H1 (cell line): ENCODE measurements around the gene PRDM10. TPM values are rescaled to one million over a fixed set of nuclear protein-coding genes. Genes with fewer than 3 reads are reported as not detected.

ENCODE experiments used
- CTCF ChIA-PET: fragments of 300-600 bp; sonication (Branson Sonifier 250); formaldehyde crosslinking; loops from one replicate; lab custom pipeline; 2021; ENCODE audit not compliant: partially characterized antibody; lab: Charles Lee
- POLR2A ChIA-PET: fragments of 300-600 bp; sonication (Branson Sonifier 250); formaldehyde crosslinking; loops from one replicate; lab custom pipeline; 2021; ENCODE audit warnings: inconsistent platforms; ENCODE audit not compliant: partially characterized antibody; lab: Charles Lee
- DNase-seq, 2 experiments: peaks; one replicate each; pipeline versions ENCODE4 v3.0.0 to v3.0.0-alpha.2; 2010 to 2022; ENCODE audit warnings: low spot score in 2 of 2, low read depth in 1 of 2, mixed read lengths in 1 of 2
- FAIRE-seq: peaks from 2 replicates; lab custom pipeline; 2011; peaks lifted over from hg19 to GRCh38; lab: Jason Lieb, UNC
- H2AFZ ChIP-seq: 2 replicates; pipeline ENCODE4 v1.8.1; 2012; ENCODE audit warnings: low read length, inconsistent platforms
- H2AK5ac ChIP-seq: 2 replicates; pipeline ENCODE4 v1.6.1; 2013; ENCODE audit warnings: low read depth, low read length
- H2BK120ac ChIP-seq: replicated peaks from 2 replicates; pipeline ENCODE3; 2013; ENCODE audit warnings: low read depth, low read length, inconsistent platforms
- H2BK12ac ChIP-seq: 2 replicates; pipeline ENCODE4 v1.6.1; 2013; ENCODE audit warnings: low read depth, low read length
- H2BK15ac ChIP-seq: 2 replicates; pipeline ENCODE4 v1.6.1; 2013; ENCODE audit warnings: low read length
- H2BK20ac ChIP-seq: 2 replicates; pipeline ENCODE4 v1.6.1; 2013; ENCODE audit warnings: low read length
- H2BK5ac ChIP-seq: 2 replicates; pipeline ENCODE4 v1.6.1; 2013; ENCODE audit warnings: low read depth, low read length
- H3K14ac ChIP-seq: 2 replicates; pipeline ENCODE4 v1.6.1; 2013; ENCODE audit warnings: inconsistent platforms; ENCODE audit not compliant: insufficient read length
- H3K18ac ChIP-seq: 2 replicates; pipeline ENCODE4 v1.6.1; 2013; ENCODE audit warnings: low read length; ENCODE audit errors: extremely low read depth
- H3K23ac ChIP-seq: 2 replicates; pipeline ENCODE4 v1.6.1; 2013; ENCODE audit warnings: inconsistent platforms; ENCODE audit not compliant: insufficient read length
- H3K23me2 ChIP-seq: 2 replicates; pipeline ENCODE4 v1.6.1; 2013; ENCODE audit warnings: low read depth, low read length
- H3K27ac ChIP-seq: 2 replicates; pipeline ENCODE4 v1.6.1; 2011; ENCODE audit warnings: low read depth, low read length, inconsistent platforms
- H3K27me3 ChIP-seq, 4 experiments: replicated peaks in 1 of 4; 1 replicate in 1 of 4; 2 replicates in 3 of 4; pipeline versions ENCODE4 v1.6.1 to v1.8.1; 2011 to 2013; ENCODE audit warnings: low read length in 3 of 4, mild to moderate bottlenecking in 3 of 4, inconsistent platforms in 2 of 4, mixed read lengths in 2 of 4, moderate library complexity in 1 of 4; ENCODE audit not compliant: control insufficient read depth in 3 of 4, insufficient read depth in 3 of 4; ENCODE audit errors: extremely low read depth in 1 of 4
- H3K36me3 ChIP-seq, 4 experiments: 2 replicates each; pipeline versions ENCODE4 v1.6.1 to v1.8.1; 2011 to 2013; ENCODE audit warnings: mild to moderate bottlenecking in 4 of 4, low read length in 3 of 4, moderate library complexity in 2 of 4, control low read depth in 1 of 4, inconsistent platforms in 1 of 4; ENCODE audit not compliant: insufficient read depth in 4 of 4, control insufficient read depth in 2 of 4
- H3K4ac ChIP-seq: replicated peaks from 2 replicates; pipeline ENCODE3; 2013; ENCODE audit warnings: low read length, low read depth, mixed read lengths, inconsistent platforms; ENCODE audit not compliant: insufficient read length
- H3K4me1 ChIP-seq, 4 experiments: replicated peaks in 1 of 4; 1 replicate in 1 of 4; 2 replicates in 3 of 4; pipeline versions ENCODE4 v1.6.1 to v1.8.1; 2011 to 2013; ENCODE audit warnings: low read length in 3 of 4, inconsistent platforms in 2 of 4, mixed read lengths in 1 of 4; ENCODE audit not compliant: insufficient read depth in 4 of 4, control insufficient read depth in 3 of 4
- H3K4me2 ChIP-seq, 2 experiments: 2 replicates each; pipeline versions ENCODE4 v1.6.1 to v1.8.1; 2011 to 2013; ENCODE audit warnings: low read depth in 2 of 2, low read length in 2 of 2, control low read depth in 1 of 2, inconsistent platforms in 1 of 2, mild to moderate bottlenecking in 1 of 2; ENCODE audit not compliant: insufficient read depth in 1 of 2
- H3K4me3 ChIP-seq, 4 experiments: fragments of 200-600, 300-600 bp in 1 of 4; sonication (generic), shearing (Covaris generic), sonication (Bioruptor Twin) in 1 of 4; 2 replicates each; pipeline versions ENCODE4 v1.5.1 to v1.8.1; 2011 to 2016; ENCODE audit warnings: low read length in 4 of 4, low read depth in 3 of 4, control low read depth in 2 of 4, inconsistent platforms in 2 of 4, mild to moderate bottlenecking in 2 of 4, mixed read lengths in 1 of 4, moderate library complexity in 1 of 4; ENCODE audit not compliant: insufficient read depth in 2 of 4; ENCODE audit errors: extremely low read depth in 1 of 4
- H3K56ac ChIP-seq: replicated peaks from 2 replicates; pipeline ENCODE3; 2013; ENCODE audit warnings: low read depth, mild to moderate bottlenecking, mixed read lengths, low read length, inconsistent platforms; ENCODE audit not compliant: insufficient read length
- H3K79me1 ChIP-seq: 2 replicates; pipeline ENCODE4 v1.6.1; 2013; ENCODE audit warnings: low read depth, low read length, control low read depth
- H3K79me2 ChIP-seq, 2 experiments: 2 replicates each; pipeline versions ENCODE4 v1.6.1 to v1.8.1; 2012 to 2013; ENCODE audit warnings: low read length in 2 of 2, mild to moderate bottlenecking in 2 of 2, inconsistent platforms in 1 of 2; ENCODE audit not compliant: insufficient read depth in 2 of 2, control insufficient read depth in 1 of 2
- H3K9ac ChIP-seq, 4 experiments: replicated peaks in 1 of 4; 1 replicate in 1 of 4; 2 replicates in 3 of 4; pipeline versions ENCODE4 v1.6.1 to v1.8.1; 2011 to 2013; ENCODE audit warnings: low read depth in 3 of 4, low read length in 3 of 4, control low read depth in 2 of 4, mild to moderate bottlenecking in 2 of 4, moderate library complexity in 2 of 4, inconsistent platforms in 1 of 4; ENCODE audit errors: extremely low read depth in 1 of 4
- H3K9me3 ChIP-seq, 2 experiments: 2 replicates each; pipeline versions ENCODE4 v1.6.1 to v1.8.1; 2012 to 2013; ENCODE audit warnings: mild to moderate bottlenecking in 2 of 2, moderate library complexity in 2 of 2, control low read depth in 1 of 2, inconsistent platforms in 1 of 2, low read depth in 1 of 2, low read length in 1 of 2, mixed read lengths in 1 of 2; ENCODE audit not compliant: insufficient read depth in 2 of 2
- H4K20me1 ChIP-seq, 2 experiments: replicated peaks in 1 of 2; 2 replicates each; pipeline versions ENCODE3 to v1.8.1; 2011 to 2013; ENCODE audit warnings: inconsistent platforms in 2 of 2, low read length in 2 of 2, mild to moderate bottlenecking in 1 of 2; ENCODE audit not compliant: insufficient read depth in 2 of 2, control insufficient read depth in 1 of 2
- H4K5ac ChIP-seq: 2 replicates; pipeline ENCODE4 v1.6.1; 2013; ENCODE audit warnings: low read length, low read depth, mixed read lengths, inconsistent platforms; ENCODE audit not compliant: insufficient read length
- H4K8ac ChIP-seq: 2 replicates; pipeline ENCODE4 v1.8.0; 2013; ENCODE audit warnings: mild to moderate bottlenecking, moderate library complexity, low read length, inconsistent platforms; ENCODE audit not compliant: insufficient read depth; ENCODE audit errors: extremely low read depth
- H4K91ac ChIP-seq: replicated peaks from 2 replicates; pipeline ENCODE3; 2013; ENCODE audit warnings: low read length, mixed read lengths, inconsistent platforms; ENCODE audit not compliant: insufficient read length
- FOSL1 ChIP-seq: IDR thresholded peaks from 2 replicates; pipeline ENCODE4 v1.6.1; 2011; ENCODE audit warnings: mild to moderate bottlenecking, low read depth, low read length, moderate library complexity; ENCODE audit not compliant: insufficient read depth
- GABPA ChIP-seq: IDR thresholded peaks from 2 replicates; pipeline ENCODE4 v1.6.1; 2011; ENCODE audit warnings: mild to moderate bottlenecking, low read length, moderate library complexity, borderline replicate concordance; ENCODE audit not compliant: insufficient read depth
- KDM5A ChIP-seq: fragments of 200-600 bp; IDR thresholded peaks from 2 replicates; pipeline ENCODE4 v1.7.1; 2012; ENCODE audit warnings: mild to moderate bottlenecking, low read length, inconsistent platforms, mixed read lengths
- MAFK ChIP-seq: IDR thresholded peaks from 2 replicates; pipeline ENCODE4 v1.6.1; 2012; ENCODE audit warnings: low read depth, mild to moderate bottlenecking, improper control_type of control experiment, low read length
- MAX ChIP-seq: IDR thresholded peaks from 2 replicates; pipeline ENCODE4 v1.6.1; 2012; ENCODE audit warnings: inconsistent platforms
- PHF8 ChIP-seq: fragments of 200-600 bp; sonication (generic); conservative IDR thresholded peaks from 2 replicates; pipeline ENCODE4 v1.7.1; 2012; ENCODE audit warnings: low read depth, mild to moderate bottlenecking, inconsistent platforms, low read length, moderate library complexity
- SAP30 ChIP-seq: fragments of 300-600 bp; sonication (generic); IDR thresholded peaks from 2 replicates; pipeline ENCODE4 v1.7.1; 2012; ENCODE audit warnings: low read length, moderate library complexity, mild to moderate bottlenecking, inconsistent platforms; ENCODE audit not compliant: insufficient read depth, insufficient replicate concordance
- YY1 ChIP-seq: IDR thresholded peaks from 2 replicates; pipeline ENCODE4 v1.6.1; 2011; ENCODE audit warnings: low read depth, mild to moderate bottlenecking, low read length
- WGBS, 2 experiments: shearing (Covaris generic) in 1 of 2; methylation state at CpG; one replicate each; pipeline versions ENCODE4 v1.1.6 to v1.1.7; 2013 to 2015; ENCODE audit warnings: low lambda C conversion rate in 2 of 2, mixed read lengths in 2 of 2, inconsistent platforms in 1 of 2, low coverage in 1 of 2, missing lambda C conversion rate in 1 of 2; ENCODE audit not compliant: insufficient replicate concordance in 2 of 2, insufficient coverage in 1 of 2, insufficient read length in 1 of 2; ENCODE audit errors: extremely low coverage in 1 of 2, missing lambda C conversion rate in 1 of 2; 5-methylcytosine and 5-hydroxymethylcytosine counted together
- polyA plus RNA-seq, 7 experiments: library from polyadenylated mRNA; depleted of rRNA in 3 of 7; stranded (reverse) in 5 of 7; unstranded in 2 of 7; fragments of >200 nt in 5 of 7; fragments of 200-250 nt in 2 of 7; gene quantifications; 1 replicate in 5 of 7; 2 replicates in 1 of 7; 4 replicates in 1 of 7; pipeline versions ENCODE4 v1.2.1 to v1.2.3, GENCODE V29; 2011 to 2013; ENCODE audit warnings: missing spikeins in 2 of 7, mixed read lengths in 2 of 7
- total RNA-seq: library from RNA; stranded (reverse); fragmentation: NEBNext Ultra II Directional; extraction: Animal tissue kit (Norgen Biotek cat#: 25700); gene quantifications from 2 replicates; pipeline ENCODE4 v1.2.1, GENCODE V29; 2021

The PRDM10 gene
- total and polyA plus RNA-seq, 2 of the 8 experiments (the other 6 are each of a cell fraction or from before 2014, with no cell fraction given), result 15.5 to 19.2 TPM

DNA sequence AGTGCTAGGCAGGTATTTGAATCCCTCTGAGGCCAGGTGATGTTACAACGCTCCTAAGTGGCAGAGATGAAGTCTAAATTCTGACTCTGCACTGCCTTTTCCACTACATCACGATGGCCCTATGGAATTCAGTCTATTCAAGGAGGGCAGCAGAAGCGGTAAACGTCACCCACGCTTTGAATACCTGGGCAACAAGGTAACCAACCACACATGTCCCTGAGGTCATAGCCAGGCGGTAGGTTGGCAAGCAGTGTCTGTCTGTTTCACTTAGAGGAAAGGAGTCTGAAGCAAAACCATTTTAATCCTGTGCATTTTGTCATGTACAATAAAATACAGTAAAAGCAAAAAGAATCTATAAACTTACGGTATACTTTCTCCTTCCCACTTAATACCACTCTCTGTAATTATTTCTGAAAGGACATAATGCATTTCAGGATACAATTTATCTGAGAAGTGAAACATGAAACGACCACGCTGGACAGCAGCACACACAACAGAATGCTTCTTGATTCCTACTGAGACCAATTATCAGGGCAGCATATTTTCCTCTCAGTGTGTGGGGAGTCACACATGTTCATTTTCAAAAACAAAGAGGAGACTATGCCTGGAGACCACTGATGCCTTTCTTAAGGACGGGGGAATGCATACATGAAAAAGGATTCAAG is 51.3 kb downstream of the PRDM10 start:
- H3K79me2 ChIP-seq, result no peaks in the 10 kb centered on the region
- no peak overlapping the region for H3K18ac ChIP-seq
- H3K79me1 ChIP-seq, result no peaks in the 10 kb centered on the region
- no peak overlapping the region for H3K4me3 ChIP-seq
- H3K4me2 ChIP-seq, result no peak overlapping the region
- H3K14ac ChIP-seq, result no peak overlapping the region
- H2BK15ac ChIP-seq, result no peak overlapping the region
- no peak overlapping the region for H3K9ac ChIP-seq
- ChIA-PET CTCF (interaction anchor here (1.1 kb wide), 1 partner anchor 10 kb away, joined by 3 read pairs; no protein-coding TSS in a partner anchor), POLR2A (no interaction called here)
- H3K9me3 ChIP-seq, result no peaks in the 10 kb centered on the region
- no peak overlapping the region; the same call in 1 of the 2 replicates for H3K27ac ChIP-seq
- no peak overlapping the region for H3K4ac ChIP-seq
- no peak for FAIRE-seq
- DNase-seq, result no peak
- no peak overlapping the region for H3K23ac ChIP-seq
- H4K20me1 ChIP-seq, result peaks cover 0 to 1% of the 10 kb centered on the region in 2 experiments
- no peak overlapping the region for H4K8ac ChIP-seq
- H2BK12ac ChIP-seq, result no peak overlapping the region
- no peaks in the 10 kb centered on the region; the same call in 1 of the 2 replicates for H3K23me2 ChIP-seq
- no peaks in the 10 kb centered on the region; a peak in 1 of 7 replicates for H3K4me1 ChIP-seq
- 84% methylated on average over 10 of the region's 10 CpGs; no CpG with 5 or more reads in 1 of the 2 experiments for WGBS, 2 experiments
- no peak overlapping the region for H3K56ac ChIP-seq
- no peaks in the 10 kb centered on the region for H3K27me3 ChIP-seq
- no peak for TF ChIP-seq MAFK
- no peak for TF ChIP-seq PHF8
- no peak for TF ChIP-seq YY1
- TF ChIP-seq FOSL1, result no peak
- no peak for TF ChIP-seq MAX
- TF ChIP-seq SAP30, result no peak
- no peak for TF ChIP-seq GABPA
- TF ChIP-seq KDM5A, result no peak
- no peak overlapping the region for H2BK20ac ChIP-seq
- no peak overlapping the region for H2BK5ac ChIP-seq
- no peak overlapping the region for H2BK120ac ChIP-seq
- H3K36me3 ChIP-seq, result peaks cover 0 to 4% (median 2%) of the 10 kb centered on the region in 4 experiments; a peak in 3 of 8 replicates
- H2AFZ ChIP-seq, result no peak overlapping the region
- H4K5ac ChIP-seq, result no peak overlapping the region
- H4K91ac ChIP-seq, result no peak overlapping the region
- H2AK5ac ChIP-seq, result no peak overlapping the region
